Nephron (organoid): ENCODE measurements around the gene GLT1D1.
A peak's percentile ranks its signal among the peaks of the same experiment; 100 is the strongest.
"Not testable (repeated sequence)": the region's sequence is repeated elsewhere in the genome, so short reads cannot be mapped to it uniquely, and the experiment has no call there.

Experiments
- H3K27ac Mint-ChIP-seq, 3 experiments: 2 replicates each; pipeline ENCODE4 v1.8.0; 2020; ENCODE audit warnings: mixed read lengths in 3 of 3, mild to moderate bottlenecking in 2 of 3, moderate library complexity in 1 of 3
- H3K27me3 Mint-ChIP-seq: 2 replicates; pipeline ENCODE4 v1.8.0; 2021; ENCODE audit warnings: low read depth, mild to moderate bottlenecking, moderate library complexity, mixed read lengths
- H3K36me3 Mint-ChIP-seq: 2 replicates; pipeline ENCODE4 v1.8.0; 2020; ENCODE audit warnings: low read depth, mixed read lengths
- H3K4me1 Mint-ChIP-seq: 2 replicates; pipeline ENCODE4 v1.8.0; 2020; ENCODE audit warnings: mixed read lengths
- H3K4me3 Mint-ChIP-seq, 3 experiments: 2 replicates each; pipeline ENCODE4 v1.8.0; 2020; ENCODE audit warnings: mild to moderate bottlenecking in 3 of 3, mixed read lengths in 3 of 3, moderate library complexity in 2 of 3
- H3K9me3 Mint-ChIP-seq: 2 replicates; pipeline ENCODE4 v1.8.0; 2020; ENCODE audit warnings: mixed read lengths
- CTCF ChIP-seq, 3 experiments: fragments of 200-600 bp; sonication (generic); IDR thresholded peaks; one replicate each; pipeline ENCODE4 v1.5.0; 2021; ENCODE audit warnings: antibody characterized with exemption in 3 of 3; ENCODE audit not compliant: unreplicated experiment in 3 of 3

GLT1D1 gene

GRCh38 chr12:128840862-128841468 lies 12.3 kb upstream of the GLT1D1 start:
- H3K27ac Mint-ChIP-seq = no peak overlapping the region
- H3K36me3 Mint-ChIP-seq = peaks cover 5% of the 10 kb centered on the region
- peaks cover 5% of the 10 kb centered on the region for H3K9me3 Mint-ChIP-seq
- H3K4me3 Mint-ChIP-seq = no peak overlapping the region
- TF ChIP-seq CTCF (IDR thresholded peaks at IDR 0.05; ENCODE audit: unreplicated experiment in 3 of 3) = no peak
- no peaks in the 10 kb centered on the region for H3K4me1 Mint-ChIP-seq
- H3K27me3 Mint-ChIP-seq = no peaks in the 10 kb centered on the region

- no peak overlapping the region for H3K4me3 Mint-ChIP-seq
- H3K27ac Mint-ChIP-seq = no peak overlapping the region
- H3K27me3 Mint-ChIP-seq = no peaks in the 10 kb centered on the region
- peaks cover 5% of the 10 kb centered on the region for H3K9me3 Mint-ChIP-seq
- TF ChIP-seq CTCF (IDR thresholded peaks at IDR 0.05; ENCODE audit: unreplicated experiment in 3 of 3) = no peak
- peaks cover 5% of the 10 kb centered on the region for H3K36me3 Mint-ChIP-seq
- no peaks in the 10 kb centered on the region for H3K4me1 Mint-ChIP-seq
Measured at GRCh38 chr12:128842579-128842978, 10.7 kb upstream of the GLT1D1 start.

- peaks cover 5% of the 10 kb centered on the region for H3K36me3 Mint-ChIP-seq
- H3K4me3 Mint-ChIP-seq = no peak overlapping the region
- H3K27me3 Mint-ChIP-seq = no peaks in the 10 kb centered on the region
- TF ChIP-seq CTCF (IDR thresholded peaks at IDR 0.05; ENCODE audit: unreplicated experiment in 3 of 3) = no peak
- H3K9me3 Mint-ChIP-seq = peaks cover 5% of the 10 kb centered on the region
- no peak overlapping the region for H3K27ac Mint-ChIP-seq
- no peaks in the 10 kb centered on the region for H3K4me1 Mint-ChIP-seq
Measured at GRCh38 chr12:128843538-128843937, 9.7 kb upstream of the GLT1D1 start.

GRCh38 chr12:128844031-128844635 lies 9.1 kb upstream of the GLT1D1 start:
- TF ChIP-seq CTCF (IDR thresholded peaks at IDR 0.05; ENCODE audit: unreplicated experiment in 3 of 3) = peak in 1 of 3 experiments; percentile 8
- Mint-ChIP-seq H3K27ac (no peak overlapping the region), H3K4me3 (no peak overlapping the region), H3K36me3 (peaks cover 5% of the 10 kb centered on the region), H3K27me3 (no peaks in the 10 kb centered on the region), H3K4me1 (no peaks in the 10 kb centered on the region), H3K9me3 (peaks cover 5% of the 10 kb centered on the region)

GRCh38 chr12:128846671-128847070 lies 6.6 kb upstream of the GLT1D1 start:
- H3K27ac Mint-ChIP-seq, H3K4me3 Mint-ChIP-seq, H3K4me1 Mint-ChIP-seq, H3K36me3 Mint-ChIP-seq, H3K27me3 Mint-ChIP-seq, H3K9me3 Mint-ChIP-seq: not testable (repeated sequence)

DNA sequence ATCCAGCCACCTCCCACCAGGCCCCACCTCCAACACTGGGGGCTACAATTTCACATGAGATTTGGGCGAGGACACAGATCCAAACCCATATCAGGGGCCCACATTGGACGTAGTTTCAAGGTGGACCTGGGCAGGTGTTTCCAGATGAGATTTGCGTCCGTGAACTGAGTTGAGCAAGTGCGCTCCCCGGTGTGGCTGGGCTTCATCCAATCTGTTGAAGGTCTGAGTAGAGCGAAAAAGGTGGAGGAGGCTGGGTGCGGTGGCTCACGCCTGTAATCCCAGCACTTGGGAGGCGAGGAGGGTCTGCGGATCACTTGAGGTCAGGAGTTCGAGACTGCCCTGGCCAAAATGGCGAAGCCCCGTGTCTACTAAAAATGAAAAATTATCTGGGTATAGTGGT lies 4.9 kb upstream of the GLT1D1 start:
- H3K36me3 Mint-ChIP-seq = peaks cover under 1% of the 10 kb centered on the region
- H3K27me3 Mint-ChIP-seq = peaks cover 21% of the 10 kb centered on the region
- no peak overlapping the region for H3K4me3 Mint-ChIP-seq
- H3K27ac Mint-ChIP-seq = no peak overlapping the region
- no peaks in the 10 kb centered on the region for H3K4me1 Mint-ChIP-seq
- no peak for TF ChIP-seq CTCF (IDR thresholded peaks at IDR 0.05; ENCODE audit: unreplicated experiment in 3 of 3)
- peaks cover under 1% of the 10 kb centered on the region for H3K9me3 Mint-ChIP-seq

DNA sequence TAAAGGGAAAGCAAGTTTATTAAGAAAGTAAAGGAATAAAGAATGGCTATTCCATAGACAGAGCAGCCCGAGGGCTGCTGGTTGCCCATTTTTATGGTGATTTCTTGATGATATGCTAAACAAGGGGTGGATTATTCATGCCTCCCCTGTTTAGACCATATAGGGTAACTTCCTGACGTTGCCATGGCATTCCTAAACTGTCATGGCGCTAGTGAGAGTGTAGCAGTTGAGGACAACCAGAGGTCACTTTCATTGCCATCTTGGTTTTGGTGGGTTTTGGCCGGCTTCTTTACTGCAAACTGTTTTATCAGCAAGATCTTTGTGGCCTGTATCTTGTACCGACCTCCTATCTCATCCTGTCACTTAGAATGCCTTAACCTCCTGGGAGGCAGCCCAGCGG lies 3.5 kb upstream of the GLT1D1 start:
- not testable (repeated sequence) for H3K9me3 Mint-ChIP-seq, H3K4me3 Mint-ChIP-seq, H3K27ac Mint-ChIP-seq, H3K36me3 Mint-ChIP-seq, H3K4me1 Mint-ChIP-seq
- peaks cover 32% of the 10 kb centered on the region for H3K27me3 Mint-ChIP-seq
